ENCODE results near the gene SSUH2.

- no peak for TF ChIP-seq JUN (CRISPR knock-in tag; IDR thresholded peaks at IDR 0.05)
- TF ChIP-seq IRF9 (CRISPR knock-in tag; IDR thresholded peaks at IDR 0.05; ENCODE audit: borderline replicate concordance) = no peak
- TF ChIP-seq EZH2 (conservative IDR thresholded peaks at IDR 0.05; ENCODE audit: low read depth, low read length) = no peak
- TF ChIP-seq HNRNPLL (IDR thresholded peaks at IDR 0.05; ENCODE audit: low read depth, low read length, poor library complexity, severe bottlenecking) = no peak
- no peak for TF ChIP-seq TBP (CRISPR knock-in tag; IDR thresholded peaks at IDR 0.05)
- no peak for TF ChIP-seq ZNF33A (CRISPR knock-in tag; IDR thresholded peaks at IDR 0.05; ENCODE audit: borderline replicate concordance)
- TF ChIP-seq JUNB (CRISPR knock-in tag; IDR thresholded peaks at IDR 0.05; ENCODE audit: borderline replicate concordance) = no peak
- TF ChIP-seq ZBTB3 (CRISPR knock-in tag; IDR thresholded peaks at IDR 0.05; ENCODE audit: borderline replicate concordance, low read depth) = no peak
- TF ChIP-seq CTCF (CRISPR knock-in tag; IDR thresholded peaks at IDR 0.05) = no peak
- no peak for TF ChIP-seq IRF1 (CRISPR knock-in tag; IDR thresholded peaks at IDR 0.05; ENCODE audit: low read depth)
- no peak for TF ChIP-seq ZNF513 (CRISPR knock-in tag; conservative IDR thresholded peaks at IDR 0.05)
Observed at GRCh38 chr3:8678751-8679150, 34.2 kb upstream of the SSUH2 start.

Measured in HepG2 (cell line).